Measurements from ENCODE around the gene HERC3.

The HERC3 gene

DNA sequence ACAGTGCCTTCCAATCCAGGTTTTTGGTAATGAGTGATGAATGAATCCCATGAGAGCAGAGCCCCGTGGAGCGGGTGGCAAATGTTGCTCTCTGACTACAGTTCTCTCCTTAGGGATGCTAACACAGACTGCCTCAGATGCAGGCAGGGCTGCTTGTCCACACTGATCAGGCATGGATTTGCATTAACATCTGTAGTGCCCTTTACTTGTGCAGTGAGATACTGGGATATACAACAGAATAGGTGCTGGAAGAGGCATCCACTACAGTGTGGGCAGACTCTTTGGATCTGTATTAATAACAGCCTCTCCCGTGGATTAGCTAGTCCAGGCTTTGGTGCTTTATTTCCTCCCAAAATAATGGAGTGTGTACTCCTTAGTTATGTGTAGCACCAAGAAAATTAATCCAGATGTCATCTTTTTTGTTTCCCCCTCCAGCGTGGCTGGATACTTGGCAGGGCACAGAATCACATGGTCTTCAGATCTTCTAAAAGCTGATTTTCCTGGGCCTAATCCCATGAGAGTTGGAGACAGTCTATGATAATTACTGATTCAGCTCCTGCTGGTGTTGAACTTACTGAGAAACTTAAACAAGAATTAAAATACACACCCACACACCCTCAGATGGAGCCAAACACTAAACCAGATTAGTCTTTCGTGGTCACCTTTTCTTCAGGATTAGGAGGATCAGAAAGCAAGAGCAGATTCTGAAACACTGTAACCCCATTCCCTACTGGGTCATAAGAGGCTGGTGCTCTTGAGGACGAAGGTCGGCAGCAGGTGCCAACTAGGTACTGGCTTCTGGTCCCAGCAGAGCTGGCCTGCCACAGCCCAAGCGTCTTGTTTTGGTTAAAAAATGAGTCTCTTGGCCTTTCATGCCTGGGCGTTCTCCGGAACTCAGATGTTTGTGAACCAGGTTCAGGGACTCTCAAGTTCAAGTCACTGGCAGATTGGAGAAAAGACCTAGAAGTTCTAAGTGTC lies 128.5 kb downstream of the HERC3 start:
- no peak for DNase-seq

DNA sequence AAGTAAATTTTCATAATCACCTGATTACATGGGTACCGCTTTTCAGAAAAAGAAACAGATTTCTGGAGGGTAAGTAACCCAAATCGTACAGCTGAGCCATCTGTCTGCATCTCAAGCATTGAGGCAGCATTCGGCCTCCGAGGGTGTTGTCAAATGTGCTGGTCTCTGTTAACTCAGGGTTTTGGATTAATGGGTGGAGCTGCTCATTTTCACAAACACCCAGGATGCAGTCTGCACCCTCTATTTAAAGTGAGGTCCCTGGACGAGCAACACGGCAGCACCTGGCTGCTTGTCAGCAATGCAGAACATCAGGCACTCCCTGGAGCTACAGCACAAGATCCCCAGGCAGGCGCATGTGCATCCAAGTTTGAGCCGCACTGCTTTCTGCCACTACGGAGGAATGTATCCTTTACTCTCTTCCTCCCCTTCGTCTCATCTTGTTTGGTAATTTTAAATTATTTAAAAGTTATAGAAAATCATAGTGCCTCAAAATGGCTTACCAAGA lies 130.0 kb downstream of the HERC3 start:
- DNase-seq: no peak

DNA sequence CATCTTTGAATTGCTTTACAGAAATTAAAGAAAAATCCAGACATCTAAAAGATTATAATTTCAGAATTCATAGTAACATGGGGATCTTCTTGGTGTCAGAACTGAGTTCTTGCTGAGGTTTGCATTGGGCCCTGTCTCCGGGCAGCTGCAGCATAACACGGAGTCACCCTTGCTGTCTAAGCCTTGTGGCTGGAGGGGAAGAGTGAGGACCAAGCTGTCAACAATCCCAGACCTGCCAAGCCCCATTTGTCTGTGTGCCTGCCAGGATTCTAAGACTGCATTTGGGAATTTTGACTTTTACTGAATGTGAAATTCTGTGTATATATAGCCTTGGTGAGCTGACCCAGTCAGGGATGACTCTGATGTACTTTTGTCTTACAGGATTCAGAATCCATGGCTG lies 130.5 kb downstream of the HERC3 start:
- DNase-seq: no peak

DNA sequence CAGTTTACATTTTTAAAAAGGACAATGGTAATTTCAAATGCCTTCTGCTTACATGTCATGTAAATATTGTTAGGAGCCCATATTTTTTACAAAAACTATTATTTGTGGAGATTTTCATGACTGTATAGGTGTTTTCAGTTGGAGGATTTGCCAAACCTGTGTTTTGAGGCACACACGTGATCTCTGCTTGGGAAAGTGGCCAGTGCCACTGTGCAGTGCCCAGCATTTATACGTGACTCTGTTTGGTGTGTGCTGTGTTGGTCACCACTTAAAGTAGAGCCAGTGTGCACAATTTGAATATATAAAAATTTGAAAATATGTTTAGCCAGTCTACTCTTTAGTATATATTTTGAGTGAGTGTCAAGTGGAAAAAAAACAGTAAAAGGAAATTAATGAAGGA lies 132.1 kb downstream of the HERC3 start:
- DNase-seq: no peak

DNA sequence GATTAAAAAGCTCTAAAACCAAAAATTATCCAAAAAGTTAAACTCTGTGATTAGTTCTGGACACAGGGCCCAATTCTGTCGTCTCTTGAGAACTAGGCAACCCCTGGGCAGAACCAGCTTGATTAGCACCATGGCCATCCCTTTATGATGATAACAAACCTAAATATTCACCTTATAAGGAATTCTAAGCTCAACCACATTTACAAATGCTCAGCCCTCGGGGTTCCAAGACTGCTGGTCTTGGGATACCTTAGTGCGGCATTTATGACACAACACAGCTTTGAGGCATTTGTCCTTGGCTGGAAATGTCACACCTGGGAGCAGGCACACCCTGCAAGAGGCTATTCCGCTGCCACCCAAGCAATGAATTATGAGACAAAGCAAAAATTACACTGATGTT lies 132.9 kb downstream of the HERC3 start:
- DNase-seq: no peak

DNA sequence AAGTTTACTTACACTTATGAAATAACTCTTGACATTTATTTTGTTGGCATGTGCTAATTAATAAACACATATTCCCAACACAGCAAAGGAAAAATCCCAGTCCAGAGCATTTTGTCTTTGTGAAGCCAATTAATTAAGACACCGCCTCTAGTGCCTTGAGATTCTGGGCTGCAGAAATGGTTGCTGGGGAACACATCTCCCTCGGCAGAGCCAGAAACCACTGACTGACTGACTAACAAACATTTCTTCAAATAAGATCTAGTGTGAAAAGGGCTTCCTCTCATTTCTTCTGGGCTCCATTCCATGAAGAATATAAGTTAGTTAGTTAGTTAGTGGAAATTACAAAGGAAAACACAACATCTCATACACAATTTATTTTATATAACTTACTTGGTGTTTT lies 133.7 kb downstream of the HERC3 start:
- DNase-seq: no peak

DNA sequence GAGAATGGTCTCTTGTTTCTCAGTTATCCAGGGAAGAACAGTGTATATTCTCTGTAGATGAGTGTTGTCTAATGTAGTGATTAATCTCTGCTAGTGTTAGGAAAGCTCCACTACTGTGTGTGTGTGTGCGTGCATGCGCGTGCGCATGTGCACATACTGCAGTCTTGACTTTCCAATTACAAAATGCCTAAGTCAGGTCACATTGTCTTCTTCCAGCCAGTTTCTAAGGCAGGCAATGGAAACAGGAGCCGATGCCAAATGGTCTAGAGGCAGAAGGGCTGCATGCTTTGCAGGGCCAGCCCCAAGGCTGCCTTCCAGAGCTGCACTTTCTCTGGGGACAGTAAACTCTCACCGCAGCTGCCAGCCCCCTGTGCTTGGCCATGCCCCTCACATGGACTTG lies 135.9 kb downstream of the HERC3 start:
- DNase-seq: no peak

DNA sequence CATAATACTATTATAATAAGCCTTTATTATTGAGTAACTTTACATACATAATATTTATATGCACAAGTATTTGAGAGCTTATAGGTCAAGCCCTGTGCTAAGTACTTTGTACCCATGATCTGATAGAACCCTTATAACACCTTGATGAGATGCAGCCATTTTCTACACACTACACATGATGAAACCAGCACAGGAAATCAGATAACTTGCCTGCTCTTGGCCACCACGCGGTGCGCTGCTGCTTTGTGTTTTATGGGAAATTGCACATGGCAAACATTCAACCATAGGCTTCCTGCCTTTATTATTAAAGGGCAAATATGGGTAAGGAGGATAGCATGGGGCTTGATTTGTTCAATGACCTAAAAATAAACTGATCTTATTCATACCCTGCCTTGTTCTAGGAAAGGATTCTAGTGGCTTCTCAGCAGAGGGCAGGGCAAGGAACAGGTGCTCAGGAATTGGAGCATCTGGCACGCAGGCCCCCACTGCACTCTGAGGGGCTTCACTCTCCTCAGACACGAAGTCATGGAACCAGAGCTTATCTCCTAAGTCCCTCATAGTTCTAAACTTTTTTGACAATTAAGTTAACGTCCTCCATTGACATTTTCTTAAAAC lies 137.0 kb downstream of the HERC3 start:
- DNase-seq: no peak

DNA sequence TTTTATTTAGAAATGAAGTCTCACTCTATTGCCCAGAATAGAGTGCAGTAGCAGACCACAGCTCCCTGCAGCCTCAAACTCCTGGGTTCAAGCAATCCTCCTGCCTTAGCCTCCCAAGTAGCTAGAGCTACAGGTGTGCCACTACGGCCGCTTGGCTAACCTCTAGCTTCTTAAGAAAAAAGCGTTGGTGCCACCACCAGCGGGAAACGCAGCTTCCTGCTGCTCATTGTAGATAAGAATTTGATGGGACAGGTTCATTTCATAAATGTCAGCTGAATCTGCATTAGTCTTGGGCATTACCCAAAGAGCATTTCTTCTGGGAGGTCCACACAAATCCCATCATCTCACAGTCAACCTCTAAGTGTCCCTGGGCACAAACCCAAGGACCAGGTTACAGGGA lies 138.5 kb downstream of the HERC3 start:
- no peak for DNase-seq

DNA sequence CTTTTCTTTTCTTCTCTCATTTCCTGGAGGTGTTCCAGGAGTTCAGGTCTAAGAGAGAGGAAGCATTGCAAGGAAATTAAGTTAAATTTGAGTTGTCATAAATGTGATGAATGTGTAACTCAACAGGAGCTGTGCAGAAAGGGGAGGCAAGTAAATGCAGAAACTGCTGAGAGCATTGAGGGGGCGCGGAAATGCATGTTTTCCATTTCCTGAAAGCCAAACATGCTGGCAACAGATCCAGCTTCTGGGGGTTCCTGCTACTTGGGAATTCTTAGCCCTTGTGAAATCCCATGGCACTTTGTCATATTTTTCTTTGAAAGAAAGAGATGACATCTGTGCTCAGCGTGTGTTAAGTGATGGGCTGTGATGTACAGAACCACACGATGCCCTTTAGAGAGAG lies 139.1 kb downstream of the HERC3 start:
- no peak for DNase-seq

DNA sequence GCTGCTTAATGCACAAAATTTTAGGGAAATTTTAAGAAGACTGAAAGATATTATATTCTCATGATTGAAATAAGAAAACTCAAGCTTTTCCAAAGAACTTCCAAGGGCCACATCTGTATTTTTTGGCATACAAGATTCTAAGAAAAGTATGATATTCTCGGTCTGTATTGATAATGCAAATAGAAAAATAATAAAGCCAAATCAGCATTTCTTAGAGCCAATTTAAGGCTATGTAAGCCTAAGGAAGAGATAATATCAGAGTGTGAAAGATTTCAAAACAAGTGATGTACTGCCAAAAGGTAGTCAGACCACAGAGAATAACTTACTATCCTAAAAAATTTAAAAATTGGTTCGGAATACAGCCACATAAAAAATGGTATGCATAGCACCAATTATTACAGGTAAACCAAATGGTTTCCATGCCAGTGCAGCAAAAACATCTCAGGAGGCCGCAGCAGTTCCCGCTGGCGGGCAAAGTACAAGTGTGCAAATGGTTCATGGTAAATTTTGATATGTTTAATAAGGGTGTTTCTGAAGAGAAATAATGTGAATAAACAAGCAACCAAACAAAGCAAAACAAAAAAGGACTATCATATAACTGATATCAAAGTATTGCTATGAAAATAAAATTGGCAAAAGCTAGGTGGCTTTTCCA lies 140.6 kb downstream of the HERC3 start:
- no peak for DNase-seq

DNA sequence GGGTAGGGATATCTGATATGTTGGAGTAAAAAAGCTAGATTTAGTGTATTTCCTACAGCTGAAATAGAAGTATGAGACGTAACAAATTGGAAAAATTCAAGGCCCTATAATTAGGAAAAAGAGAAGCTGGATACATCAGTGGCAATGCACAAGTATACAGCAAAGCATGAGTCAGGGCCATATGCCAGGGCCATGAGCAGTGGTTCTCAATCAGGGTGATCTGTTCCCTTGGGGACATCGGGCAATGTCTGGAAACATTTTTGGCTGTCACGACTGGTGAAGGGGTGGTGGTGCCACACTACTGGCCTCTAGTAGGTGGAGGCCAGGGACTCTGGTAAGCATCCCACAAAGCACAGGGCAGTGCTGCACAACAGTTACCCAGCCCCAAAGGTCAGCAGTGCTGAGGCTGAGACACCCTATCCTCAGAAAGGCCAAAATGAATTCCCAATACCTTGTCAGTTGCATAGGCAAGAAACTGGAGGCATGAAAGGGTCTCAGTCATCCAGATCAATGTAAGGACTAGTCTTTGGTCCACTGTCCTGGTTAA lies 142.2 kb downstream of the HERC3 start:
- no peak for DNase-seq

DNA sequence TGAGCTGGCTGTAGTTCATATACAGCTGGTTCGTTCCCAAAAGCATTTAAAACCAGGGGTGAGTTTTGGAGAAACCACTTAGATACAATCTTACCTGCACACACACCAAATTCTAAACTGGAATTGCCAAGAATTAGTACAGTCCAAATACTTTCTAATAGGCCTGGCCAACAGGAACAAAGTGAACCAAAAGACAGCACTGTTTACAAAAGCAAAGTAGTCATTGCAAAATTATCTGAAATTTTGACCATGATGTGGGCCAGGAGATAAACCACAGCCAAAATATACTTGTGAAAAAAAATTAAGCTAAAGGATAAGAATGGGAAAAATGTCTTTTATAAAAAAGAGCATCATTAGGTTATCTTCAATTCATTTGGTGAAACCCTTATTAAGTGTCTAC lies 143.3 kb downstream of the HERC3 start:
- no peak for DNase-seq

DNA sequence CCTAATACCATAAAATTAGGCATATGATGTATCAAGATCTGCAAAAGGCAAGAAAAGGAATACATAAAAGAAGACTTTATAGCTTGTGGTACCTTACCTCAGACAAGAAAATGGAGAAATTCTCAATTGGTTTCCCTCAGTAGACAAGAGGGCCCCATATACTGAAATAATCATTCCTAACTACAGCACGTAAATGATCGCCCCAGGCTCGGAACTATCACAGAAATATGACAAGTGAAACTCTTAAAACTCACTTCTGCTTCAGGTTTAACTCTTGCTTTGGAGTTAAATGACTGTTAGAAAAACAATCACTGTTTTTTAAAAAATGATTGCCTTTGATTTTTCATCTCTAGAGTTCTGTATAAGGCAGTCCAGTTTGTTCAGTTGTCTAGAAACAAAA lies 144.0 kb downstream of the HERC3 start:
- no peak for DNase-seq

DNA sequence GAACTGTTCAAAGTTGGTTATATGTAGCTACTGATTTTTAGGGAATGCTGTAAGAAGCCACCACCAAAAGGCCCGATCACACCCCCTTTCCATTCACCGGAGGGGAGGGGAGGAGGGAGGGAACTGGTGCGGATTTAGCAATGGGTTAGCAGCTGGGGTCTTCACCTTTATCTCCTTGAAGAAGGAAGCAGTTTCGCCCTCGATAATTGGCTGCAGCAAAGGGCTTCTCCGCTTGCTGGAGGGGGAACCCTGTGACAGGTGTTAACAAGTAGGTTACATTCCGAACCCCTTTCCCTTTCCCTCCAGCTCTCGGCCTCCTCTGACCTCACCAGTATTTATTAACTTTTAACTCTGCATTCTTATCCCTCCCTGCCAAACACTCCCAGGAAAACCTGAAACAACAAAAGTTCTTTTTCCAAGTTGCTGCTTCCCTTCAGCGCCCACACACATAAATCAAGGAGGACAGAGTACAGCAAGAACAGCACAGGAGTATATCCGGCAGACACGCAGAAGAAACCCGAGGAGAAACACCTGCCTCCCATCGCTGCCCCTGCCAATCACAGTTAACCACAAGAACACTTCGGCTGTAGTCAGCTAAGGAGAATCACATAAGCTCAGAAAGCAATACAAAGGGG lies 145.1 kb downstream of the HERC3 start:
- no peak for DNase-seq

DNA sequence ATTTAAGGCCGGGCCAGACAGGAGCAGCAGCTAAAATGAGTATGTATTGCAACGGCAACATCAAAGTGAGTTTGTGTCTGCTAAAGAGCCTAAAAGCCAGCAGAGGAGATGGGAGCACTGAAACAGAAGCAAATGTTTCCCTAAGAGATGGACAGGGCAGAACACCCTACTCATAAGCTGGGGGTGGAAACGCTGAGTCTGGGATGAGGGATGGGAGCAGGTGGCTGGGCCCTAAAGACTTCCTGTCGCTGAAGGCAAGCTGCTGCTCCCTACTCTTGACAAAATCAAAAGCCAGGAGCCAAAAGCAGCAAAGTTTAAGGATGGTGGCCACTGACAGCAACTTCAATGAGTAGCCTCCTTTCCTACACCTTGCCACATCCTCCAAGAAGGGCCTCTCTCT lies 145.9 kb downstream of the HERC3 start:
- DNase-seq: no peak

DNA sequence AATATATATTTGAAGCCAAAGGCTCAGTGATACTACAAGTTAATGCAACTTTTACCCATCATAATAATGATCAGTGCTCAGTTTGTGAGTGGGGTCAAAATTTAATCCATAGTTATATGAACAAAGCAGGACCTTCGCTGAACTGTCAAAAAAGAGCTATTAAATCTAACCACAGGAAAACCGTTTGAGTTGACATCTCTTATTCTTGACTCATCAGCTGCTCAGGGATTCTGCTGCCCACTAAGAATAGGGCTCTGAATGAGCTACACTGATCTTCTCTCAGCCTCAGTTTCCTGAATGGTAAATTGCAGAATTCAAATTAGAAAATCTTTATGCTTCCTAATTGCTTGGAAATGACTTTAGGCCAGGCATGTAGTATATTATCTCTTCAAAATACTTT lies 150.3 kb downstream of the HERC3 start:
- DNase-seq: no peak

DNA sequence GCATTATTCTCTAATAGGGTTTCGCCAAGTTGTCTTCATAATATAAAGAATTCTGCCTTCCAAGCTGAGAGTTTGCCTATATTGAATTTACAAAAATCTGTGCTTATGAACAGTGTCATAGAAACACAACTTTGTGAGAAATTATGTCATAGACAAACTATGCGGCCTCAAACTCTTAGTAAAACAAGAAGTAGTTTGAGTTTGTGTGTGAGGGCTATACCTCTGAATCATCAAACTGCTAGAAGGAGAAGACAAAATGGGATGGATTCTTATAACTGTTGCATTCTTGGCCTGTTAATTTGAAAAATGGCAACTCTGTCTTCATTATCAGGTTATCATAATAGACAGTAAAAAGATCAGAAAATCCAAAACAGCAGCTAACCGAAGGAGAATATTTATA lies 151.4 kb downstream of the HERC3 start:
- no peak for DNase-seq

DNA sequence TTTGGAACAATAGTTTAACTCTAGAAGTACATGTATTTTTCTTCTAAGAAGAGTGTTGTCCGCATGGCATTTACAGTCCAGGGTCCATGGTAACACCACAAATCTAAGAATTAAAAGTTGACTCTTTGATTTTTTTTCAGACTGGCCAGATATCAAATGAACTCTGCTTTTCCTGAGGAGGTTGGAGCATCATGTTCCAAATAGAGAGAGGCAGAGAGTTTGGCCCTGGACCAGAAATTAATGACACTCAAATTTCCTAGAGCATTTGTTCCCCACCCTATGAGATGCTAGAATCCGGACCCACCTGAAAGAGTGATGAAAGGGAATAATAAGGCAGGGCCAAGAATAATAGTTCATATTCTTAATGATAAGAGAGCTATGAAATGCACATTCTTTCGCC lies 152.3 kb downstream of the HERC3 start:
- no peak for DNase-seq

DNA sequence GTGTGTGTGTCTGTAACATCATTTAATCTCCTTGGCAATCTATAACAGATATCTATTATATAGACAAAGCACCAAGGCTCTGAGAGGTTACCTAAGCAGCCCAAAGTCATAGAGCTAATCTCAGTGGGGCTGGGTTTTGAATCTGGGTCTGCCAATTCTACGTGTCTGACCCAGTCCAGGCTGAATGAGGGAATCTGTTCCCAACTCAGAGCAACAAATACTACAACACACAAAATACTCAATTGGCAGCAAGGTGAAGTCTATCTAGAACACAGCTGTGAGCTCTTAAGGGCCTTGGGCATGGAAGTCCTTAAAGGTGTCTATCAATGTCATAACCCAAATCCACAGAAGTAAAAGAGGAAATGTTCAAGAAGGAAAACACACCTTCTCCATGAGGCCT lies 152.9 kb downstream of the HERC3 start:
- no peak for DNase-seq

DNA sequence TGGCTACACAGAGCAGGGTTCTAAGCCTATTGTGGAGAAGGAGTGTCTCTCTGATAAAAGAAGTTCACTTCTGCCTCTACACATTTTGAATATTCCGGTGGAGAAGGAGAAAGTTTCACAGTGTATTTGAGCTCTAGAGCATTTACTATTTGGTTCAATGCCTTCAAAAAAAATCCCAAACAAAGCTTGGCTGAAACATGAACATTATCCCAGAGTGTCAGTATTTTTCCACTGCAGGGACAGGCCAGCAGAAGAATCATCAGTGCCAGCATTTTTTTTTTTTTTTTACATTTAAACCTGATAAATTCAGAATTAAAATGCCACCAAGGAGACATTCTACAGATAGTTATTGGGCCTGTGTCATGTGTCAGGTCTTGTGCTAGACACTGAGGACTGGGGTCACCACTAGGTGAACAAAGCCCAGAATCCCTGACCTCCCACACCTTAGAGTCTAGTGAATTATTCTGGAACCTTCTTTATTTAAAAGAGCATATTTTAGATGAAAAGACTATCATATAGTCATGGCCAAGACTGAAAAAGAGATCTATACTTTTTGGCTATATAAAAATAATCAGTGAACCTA lies 153.4 kb downstream of the HERC3 start:
- DNase-seq: no peak

DNA sequence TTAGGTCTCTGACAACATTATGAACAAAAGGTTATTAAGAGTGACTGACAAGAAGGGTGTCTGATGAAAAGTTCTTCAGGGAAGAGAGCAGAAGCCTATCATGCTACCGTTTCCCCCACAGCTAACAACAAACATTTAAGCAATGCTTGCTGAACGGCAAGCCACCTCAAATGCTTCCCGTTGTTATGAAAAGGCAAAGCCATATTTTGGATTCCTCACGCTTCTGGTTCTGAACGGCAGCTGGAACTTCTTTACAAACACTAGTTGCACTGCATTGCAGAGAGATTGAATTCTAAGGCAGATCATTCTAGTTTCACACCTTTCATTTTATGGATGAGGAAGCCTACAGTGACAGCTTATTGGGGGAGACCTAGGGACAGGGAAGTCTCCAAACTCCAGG lies 153.9 kb downstream of the HERC3 start:
- DNase-seq: no peak

DNA sequence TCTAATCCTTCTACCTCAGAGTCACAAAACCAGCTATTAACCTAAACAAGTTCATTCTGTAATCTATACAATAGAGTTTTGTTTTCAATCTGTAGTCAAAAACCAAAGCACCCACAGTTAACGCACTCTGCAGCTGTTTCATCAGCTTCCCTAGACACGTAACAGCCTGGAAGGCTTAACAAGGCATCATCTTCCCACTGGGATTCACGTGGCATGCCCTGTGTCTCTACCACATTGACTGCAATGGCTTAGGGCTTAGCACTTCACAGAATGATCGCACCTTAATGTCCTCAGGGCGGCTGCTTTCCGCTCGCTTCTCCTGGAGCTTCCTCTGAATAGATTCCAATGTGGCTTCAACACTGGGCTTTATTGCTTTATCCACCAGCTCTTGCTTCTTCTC lies 155.1 kb downstream of the HERC3 start:
- no peak for DNase-seq

Data from activated CD4-positive, alpha-beta T cell treated with anti-CD3 and anti-CD28 coated beads, Interleukin-2, Interleukin-6, amounts not matched to agents 100 ng/mL and 50 ng/mL, durations not matched to agents 16 hours and 8 hours (primary cell).